Pulmonary artery endothelial cell (primary cell): ENCODE results near the gene MYO1B. TPM values are rescaled to one million over a fixed set of nuclear protein-coding genes. Genes with fewer than 3 reads are reported as not detected.

Source experiments
- DNase-seq: peaks from one replicate; pipeline ENCODE4 v3.0.0-alpha.2; 2011; ENCODE audit warnings: low read depth, low spot score
- total RNA-seq: library from RNA; depleted of rRNA; stranded (reverse); fragments of >200 nt; gene quantifications from 2 replicates; pipeline ENCODE4 v1.2.3, GENCODE V29; 2014

The MYO1B gene
- total RNA-seq, 1 donor from 2014 or later, result 45.4 TPM

DNA sequence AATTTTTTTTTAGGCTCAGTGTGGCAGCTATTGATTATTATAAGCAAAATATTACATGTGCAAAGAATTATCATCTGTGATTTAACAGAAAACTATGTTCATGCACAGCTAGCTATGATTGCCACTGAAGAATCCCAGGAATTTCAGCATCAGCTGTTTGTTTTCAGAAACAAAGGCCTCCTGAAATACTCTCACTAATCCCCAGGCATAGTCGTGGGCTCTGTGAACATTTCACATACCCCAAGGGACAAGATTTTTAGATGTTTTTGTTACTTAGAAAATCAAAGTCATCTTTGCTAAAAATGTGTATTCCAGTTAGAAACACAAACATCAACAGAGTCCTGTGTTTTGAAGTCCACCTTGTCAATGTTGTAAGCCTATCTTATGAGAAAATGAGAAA, 156.1 kb downstream of the MYO1B start:
- DNase-seq, result no peak

DNA sequence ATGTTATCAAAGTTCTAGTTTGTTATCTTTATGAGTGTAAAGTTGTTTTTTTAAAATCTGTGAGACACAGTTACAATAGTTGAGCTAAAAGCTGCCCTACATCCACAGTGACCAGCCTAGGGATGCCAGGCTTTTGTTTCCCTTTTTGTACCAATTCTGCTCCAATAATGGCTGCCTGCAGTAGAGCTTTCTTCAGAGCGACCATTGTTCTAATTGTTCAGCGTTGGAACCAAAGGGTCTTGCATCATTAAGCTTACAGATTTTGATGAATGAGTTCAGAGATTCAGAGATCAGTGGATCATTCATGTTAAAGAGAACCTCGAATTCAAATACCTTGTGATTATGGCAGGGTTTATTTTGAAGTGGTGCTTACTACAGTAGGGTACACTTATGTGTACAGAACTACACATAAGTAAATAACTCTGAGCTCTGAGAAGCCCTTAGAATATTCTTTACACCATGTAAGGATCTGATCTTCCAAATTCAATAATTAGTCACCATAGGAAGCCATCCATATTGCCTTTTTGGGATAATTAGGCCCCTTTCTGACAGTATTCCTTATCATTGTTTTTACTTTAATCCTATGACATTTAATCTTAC, 157.9 kb downstream of the MYO1B start:
- DNase-seq, result no peak

DNA sequence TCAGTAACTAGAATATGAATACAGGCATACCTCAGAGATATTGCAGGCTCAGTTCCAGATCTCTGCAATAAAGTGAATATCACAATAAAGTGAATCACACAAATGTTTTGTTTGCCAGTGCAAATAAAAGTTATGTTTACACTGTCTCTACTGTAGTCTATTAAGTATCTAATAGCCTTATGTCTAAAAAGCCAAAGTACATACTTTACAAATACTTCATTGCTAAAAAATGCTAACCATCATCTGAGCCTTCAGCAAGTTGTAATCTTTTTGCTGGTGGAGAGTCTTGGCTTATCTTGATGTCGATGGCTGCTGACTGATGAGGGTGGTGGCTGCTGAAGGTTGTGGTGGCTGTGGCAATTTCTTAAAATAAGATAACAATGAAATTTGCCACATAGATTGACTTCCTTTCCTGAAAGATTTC, 159.4 kb downstream of the MYO1B start:
- no peak for DNase-seq

DNA sequence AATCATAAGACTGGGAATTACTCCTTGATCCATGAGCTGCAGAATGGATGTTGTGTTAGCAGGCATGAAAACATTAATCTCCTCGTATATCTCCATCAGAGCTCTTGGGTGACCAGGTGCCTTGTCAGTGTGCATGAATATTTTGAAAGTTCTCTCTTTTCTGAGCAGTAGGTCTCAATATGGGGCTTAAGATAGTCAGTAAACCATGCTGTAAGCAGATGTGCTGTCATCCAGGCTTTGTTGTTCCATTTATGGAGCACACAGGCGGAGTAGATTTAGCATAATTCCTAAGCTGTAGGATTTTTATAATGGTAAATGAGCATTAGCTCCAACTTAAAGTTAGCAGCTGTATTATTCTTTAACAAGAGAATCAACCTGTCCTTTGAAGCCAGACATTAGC, 160.3 kb downstream of the MYO1B start:
- no peak for DNase-seq

DNA sequence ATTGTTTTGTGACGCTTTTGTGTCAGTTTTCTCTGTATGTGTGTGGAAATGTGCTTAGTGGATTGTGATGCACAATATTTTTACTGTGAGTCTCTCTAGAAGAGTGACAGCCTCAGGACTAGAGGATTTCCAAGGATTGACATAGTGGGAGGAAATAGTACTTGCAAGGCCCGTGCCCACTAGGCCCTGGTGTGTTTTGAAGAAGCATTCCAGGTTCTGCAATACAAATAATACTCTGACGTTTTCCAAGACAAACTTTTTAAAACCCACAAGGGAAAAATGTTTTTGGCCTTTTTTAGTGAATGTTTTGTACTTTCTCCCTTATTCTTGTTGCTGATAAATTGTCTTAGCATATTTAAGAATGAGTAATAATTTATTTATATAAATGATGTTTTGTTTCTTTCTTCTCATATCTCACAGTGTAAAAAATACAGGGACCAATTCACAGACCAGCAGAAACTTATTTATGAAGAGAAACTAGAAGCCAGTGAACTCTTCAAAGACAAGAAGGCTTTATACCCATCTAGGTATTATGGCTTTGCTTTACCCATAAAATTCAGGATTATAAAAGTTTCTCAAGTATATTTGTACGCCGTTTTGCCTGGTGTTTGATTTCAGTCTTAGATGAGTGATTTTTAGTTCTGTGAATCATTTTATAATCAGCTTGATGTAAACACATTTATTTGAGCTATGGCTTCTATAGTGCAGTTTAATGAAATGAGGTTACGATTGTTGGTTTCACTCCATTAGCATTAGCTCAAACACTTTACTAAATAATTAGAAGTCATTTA, 165.6 kb downstream of the MYO1B start:
- DNase-seq, result no peak

DNA sequence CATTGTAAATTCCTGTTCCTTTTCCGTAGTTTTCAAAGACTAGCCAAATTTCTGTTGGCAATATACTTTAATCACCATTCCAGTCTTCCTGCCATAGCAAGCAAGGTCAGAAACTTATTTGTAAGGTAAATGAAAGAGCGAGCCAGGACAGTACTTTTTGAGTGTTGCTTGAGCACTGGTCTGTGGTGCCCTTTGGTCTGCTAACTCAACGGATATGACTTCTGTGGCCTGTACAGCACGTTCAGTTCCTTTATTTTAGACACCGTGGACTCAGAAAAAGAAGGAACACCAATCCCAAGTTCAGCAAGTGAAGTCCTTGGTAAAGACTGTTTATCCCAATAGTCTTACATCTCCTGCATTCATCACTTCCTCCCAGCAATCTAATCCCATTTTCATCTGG, 166.3 kb downstream of the MYO1B start:
- no peak for DNase-seq

GRCh38 chr2:191412353-191412752, 167.1 kb downstream of the MYO1B start:
- no peak for DNase-seq

DNA sequence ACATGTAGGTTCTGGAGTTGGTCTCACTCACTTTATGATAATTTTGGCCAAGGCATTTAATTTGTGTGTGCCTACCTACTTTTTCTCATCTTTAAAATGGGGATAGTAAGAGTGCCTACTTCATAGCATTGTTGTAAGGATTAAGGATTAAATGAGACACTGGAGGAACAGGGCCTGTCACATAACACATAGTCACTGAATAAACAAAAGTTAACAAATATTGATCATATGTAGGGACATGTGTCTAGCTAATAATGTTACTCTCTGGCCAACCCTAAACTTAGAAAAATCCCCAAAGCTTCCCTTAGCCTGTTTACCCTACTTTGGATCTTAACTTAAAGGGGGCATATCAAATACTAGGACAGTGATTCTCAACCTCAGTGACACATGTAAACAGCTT, 169.9 kb downstream of the MYO1B start:
- DNase-seq, result no peak

DNA sequence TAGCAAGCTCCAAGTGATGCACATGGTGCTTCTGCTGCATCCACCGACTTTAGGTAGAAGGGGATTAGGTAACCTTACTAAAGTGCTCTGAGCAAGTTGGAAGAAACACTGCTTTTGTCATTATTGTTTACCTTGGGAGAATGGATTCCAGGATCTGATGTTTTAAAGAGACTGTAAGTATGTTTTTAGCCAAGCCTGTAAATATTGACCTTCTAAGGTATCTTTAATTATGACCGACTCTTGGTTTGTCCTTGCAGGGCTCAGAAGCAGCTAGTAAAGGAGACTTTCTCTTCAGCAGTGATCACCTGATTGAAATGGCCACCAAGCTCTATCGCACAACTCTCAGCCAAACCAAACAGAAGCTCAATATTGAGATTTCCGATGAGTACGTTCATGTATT, 170.7 kb downstream of the MYO1B start:
- DNase-seq, result no peak

GRCh38 chr2:191417746-191418145, 172.5 kb downstream of the MYO1B start:
- no peak for DNase-seq

DNA sequence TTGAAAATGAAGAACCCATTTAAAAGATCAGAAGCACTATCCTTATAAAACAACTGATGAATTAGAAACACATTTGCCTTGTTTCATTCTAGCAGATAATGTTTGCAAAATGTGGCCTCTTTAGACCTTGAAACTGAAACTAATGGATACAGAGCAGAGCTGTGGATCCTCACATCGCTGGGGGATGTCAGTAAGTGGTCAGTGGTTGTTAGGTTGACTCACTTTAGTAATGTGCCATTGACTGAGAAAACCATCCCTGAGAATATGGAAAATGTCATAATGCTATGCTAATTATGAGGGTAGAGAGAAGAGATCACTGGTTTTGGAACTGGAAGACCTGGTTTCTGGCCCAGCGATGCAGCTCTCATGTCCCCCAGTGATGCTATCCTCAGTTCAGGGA, 176.7 kb downstream of the MYO1B start:
- DNase-seq, result no peak

- no peak for DNase-seq
These were observed 181.8 kb downstream of the MYO1B start for GRCh38 chr2:191427031-191427430.

GRCh38 chr2:191428141-191428540, 182.9 kb downstream of the MYO1B start:
- no peak for DNase-seq

DNA sequence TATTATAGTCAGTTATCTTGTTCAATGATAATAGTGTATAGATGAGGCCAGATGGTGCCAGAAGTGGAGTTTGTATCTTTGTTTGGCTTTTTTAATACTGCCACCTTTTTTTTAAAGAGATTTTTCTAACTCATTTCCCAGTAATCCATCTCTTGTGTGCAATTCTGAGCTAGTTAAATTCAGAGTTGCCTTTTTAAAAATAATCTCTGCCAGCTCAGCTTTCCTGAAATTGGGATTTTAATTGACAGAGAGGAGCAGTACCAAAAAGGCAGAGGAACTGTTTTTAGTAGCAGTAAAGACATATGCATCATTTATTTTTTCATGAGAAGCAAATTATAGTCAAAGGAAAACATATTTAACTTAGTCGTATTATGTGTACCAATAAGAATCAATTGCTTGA, 185.3 kb downstream of the MYO1B start:
- no peak for DNase-seq

- no peak for DNase-seq
These were observed 186.9 kb downstream of the MYO1B start for GRCh38 chr2:191432121-191432520.

DNA sequence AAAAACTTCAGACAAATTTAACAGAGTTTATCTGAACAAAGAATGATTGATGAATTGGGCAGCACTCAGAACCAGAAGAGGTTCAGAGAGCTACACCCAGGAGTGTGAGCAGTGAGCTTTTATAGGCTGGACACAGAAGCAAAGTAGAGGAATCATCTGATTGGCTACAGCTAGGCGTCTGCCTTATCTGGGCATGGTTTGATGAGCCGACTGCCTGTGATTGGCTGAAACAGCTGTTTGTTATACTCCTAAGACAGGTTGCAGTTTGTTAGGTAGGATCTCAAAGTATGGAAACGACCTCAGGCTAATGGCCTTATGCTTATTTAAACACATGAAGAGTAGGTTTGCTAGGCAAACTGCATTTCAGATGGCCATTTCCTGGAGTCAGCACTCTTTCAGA, 188.9 kb downstream of the MYO1B start:
- no peak for DNase-seq

GRCh38 chr2:191435141-191435540, 189.9 kb downstream of the MYO1B start:
- DNase-seq, result no peak

DNA sequence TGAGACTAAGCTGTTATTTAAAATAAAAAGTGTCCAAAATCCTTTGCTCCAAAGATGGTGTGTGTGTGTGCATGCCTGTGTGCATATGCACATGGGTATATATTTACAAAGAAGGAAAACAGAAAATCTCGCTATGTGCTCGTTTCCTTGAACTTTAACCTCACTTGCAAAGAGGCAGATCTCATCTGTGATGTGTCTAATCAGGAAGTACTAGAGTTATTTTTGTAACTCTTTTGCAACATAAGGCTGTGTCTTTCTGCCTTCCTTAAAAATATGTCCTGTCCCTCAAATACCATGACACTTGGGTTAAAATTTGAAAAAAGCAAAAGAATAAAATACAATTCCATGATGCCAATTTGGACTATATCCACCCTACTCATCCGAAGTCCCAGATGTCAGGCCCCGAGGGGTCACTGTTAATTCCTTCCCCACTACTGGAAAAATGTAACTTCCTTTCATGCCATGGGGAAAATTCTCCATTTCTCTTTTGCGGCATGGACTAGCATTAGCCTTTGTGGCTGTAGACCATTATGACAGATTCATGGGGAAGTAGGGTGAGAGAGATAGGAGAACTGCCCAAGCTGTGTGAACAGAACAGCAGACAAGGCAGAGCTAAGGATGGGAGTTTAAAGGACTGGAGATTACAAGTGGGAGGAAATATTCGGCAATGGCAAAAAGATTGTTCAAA, 191.3 kb downstream of the MYO1B start:
- no peak for DNase-seq

- no peak for DNase-seq
These were observed 194.3 kb downstream of the MYO1B start for GRCh38 chr2:191439481-191439880.

DNA sequence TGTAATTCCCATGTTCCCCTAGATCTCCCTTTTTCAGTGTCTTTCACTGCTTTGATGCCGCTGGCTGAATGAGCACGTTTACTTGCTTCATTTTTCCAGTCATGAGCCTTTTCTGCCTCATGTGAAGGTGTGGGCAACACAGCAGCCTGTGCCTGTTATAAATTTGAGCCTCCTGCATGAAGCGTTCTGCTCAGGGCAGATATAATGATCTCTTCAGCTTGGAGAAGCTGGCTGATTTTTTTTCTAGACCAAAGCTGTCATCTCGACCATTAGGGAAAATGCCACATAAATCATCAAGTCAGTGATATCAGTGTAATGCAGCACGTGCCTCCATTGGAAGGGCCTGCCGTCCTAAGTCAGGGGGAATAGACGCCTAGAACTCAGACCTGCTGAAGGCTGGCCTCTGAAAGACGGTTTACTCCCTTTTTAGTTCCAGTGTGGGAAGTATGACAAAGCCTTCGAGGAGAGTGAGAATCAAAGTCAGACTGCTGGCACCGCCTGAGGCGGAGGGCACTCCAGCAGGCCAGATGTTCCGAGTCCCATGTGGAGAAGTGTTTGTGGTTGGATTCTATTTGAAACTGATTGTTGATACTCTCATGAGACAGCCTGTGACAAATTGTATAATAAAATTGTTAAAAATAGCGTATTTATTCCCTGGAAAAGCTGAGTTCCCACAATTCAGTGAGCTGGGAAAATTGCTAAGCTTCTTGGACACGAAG, 196.5 kb downstream of the MYO1B start:
- DNase-seq, result no peak

DNA sequence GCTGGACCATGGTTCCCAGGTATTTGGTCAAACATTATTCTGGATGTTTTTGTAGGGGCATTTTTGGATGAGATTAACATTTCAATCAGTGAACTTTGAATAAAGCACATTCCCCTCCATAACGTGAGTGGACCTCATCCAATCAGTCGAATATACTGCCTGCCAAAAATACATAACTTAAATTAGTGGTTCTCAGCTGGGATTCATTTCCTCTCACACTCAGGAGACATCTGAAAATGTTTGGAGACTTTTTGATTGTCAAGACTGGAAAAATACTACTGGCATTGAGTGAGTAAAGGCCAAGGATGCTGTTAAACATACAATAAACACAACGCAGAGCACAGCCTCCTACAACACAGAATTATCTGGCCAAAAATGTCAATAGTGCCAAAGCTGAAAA, 198.2 kb downstream of the MYO1B start:
- no peak for DNase-seq

- no peak for DNase-seq
These were observed 201.7 kb downstream of the MYO1B start for GRCh38 chr2:191446910-191447309.
